GM12878 (cell line): Measurements from ENCODE around the gene FMR1. TPM values are rescaled to one million over a fixed set of nuclear protein-coding genes. Genes with fewer than 3 reads are reported as not detected.

ENCODE experiments used
- ATAC-seq: fragments of 200-7000 bp; cut with Tn5 transposase; 3 replicates; pipeline ENCODE4 v1.9.1; 2020; ENCODE audit warnings: mild to moderate bottlenecking, moderate library complexity
- BruUV-seq: library from RNA; stranded (reverse); fragments of 400-500 nt; replicated peaks from 2 replicates; lab custom pipeline; 2021; lab: Mats Ljungman, UMichigan
- CTCF ChIA-PET: fragments of 300-600 bp; sonication (Branson Sonifier 250); formaldehyde crosslinking; extraction: SDS; loops from one replicate; lab custom pipeline; 2021; ENCODE audit warnings: inconsistent platforms; lab: Yijun Ruan, JAX
- POLR2A ChIA-PET: fragments of 350-600 bp; formaldehyde crosslinking; extraction: SDS; loops from one replicate; lab custom pipeline; 2021; ENCODE audit warnings: inconsistent platforms; lab: Charles Lee
- RAD21 ChIA-PET: fragments of 300-600 bp; sonication (Branson Sonifier 250); formaldehyde crosslinking; loops from one replicate; lab custom pipeline; 2023; ENCODE audit warnings: antibody characterized with exemption; ENCODE audit not compliant: unreplicated experiment; lab: Charles Lee
- SMC1A ChIA-PET: fragments of 300-600 bp; sonication (Branson Sonifier 250); formaldehyde crosslinking; loops from one replicate; lab custom pipeline; 2023; ENCODE audit not compliant: unreplicated experiment, uncharacterized antibody; lab: Charles Lee
- DNase-seq: peaks from one replicate; pipeline ENCODE4 v3.0.0-alpha.2; 2011; ENCODE audit warnings: low read depth, low spot score
- FAIRE-seq: peaks from 3 replicates; lab custom pipeline; 2011; peaks lifted over from hg19 to GRCh38; lab: Jason Lieb, UNC
- H2AFZ ChIP-seq: 2 replicates; pipeline ENCODE4 v1.6.0; 2011; ENCODE audit warnings: low read depth, low read length, control low read depth; ENCODE audit not compliant: control insufficient read depth
- H3K27ac ChIP-seq: 2 replicates; pipeline ENCODE4 v1.5.1; 2011; ENCODE audit warnings: control low read depth; ENCODE audit not compliant: control insufficient read depth, insufficient read depth
- H3K27me3 ChIP-seq, 2 experiments: replicated peaks in 1 of 2; 2 replicates each; pipeline versions ENCODE4 v1.6.0 to v1.6.1; 2011; ENCODE audit warnings: low read length in 1 of 2; ENCODE audit not compliant: control insufficient read depth in 2 of 2, insufficient read depth in 2 of 2
- H3K36me3 ChIP-seq, 2 experiments: 2 replicates each; pipeline ENCODE4 v1.5.1; 2011; ENCODE audit warnings: low read length in 1 of 2; ENCODE audit not compliant: control insufficient read depth in 2 of 2, insufficient read depth in 2 of 2
- H3K4me1 ChIP-seq: 2 replicates; pipeline ENCODE4 v1.6.1; 2011; ENCODE audit warnings: mild to moderate bottlenecking, low read length, moderate library complexity, mixed read lengths; ENCODE audit not compliant: control insufficient read depth, insufficient read depth
- H3K4me2 ChIP-seq: 2 replicates; pipeline ENCODE4 v1.6.0; 2011; ENCODE audit warnings: control low read depth; ENCODE audit not compliant: control insufficient read depth, insufficient read depth
- H3K4me3 ChIP-seq: fragments of 200-600 bp; sonication (generic); 2 replicates; pipeline ENCODE4 v1.5.1; 2016
- H3K79me2 ChIP-seq: 2 replicates; pipeline ENCODE4 v1.6.0; 2011; ENCODE audit warnings: low read length; ENCODE audit not compliant: control insufficient read depth, insufficient read depth
- H3K9ac ChIP-seq: 2 replicates; pipeline ENCODE4 v1.8.0; 2011; ENCODE audit warnings: low read length, control low read depth, mixed read lengths; ENCODE audit not compliant: control insufficient read depth, insufficient read depth
- H3K9me3 ChIP-seq: replicated peaks from 3 replicates; pipeline ENCODE4 v1.5.1; 2011; ENCODE audit warnings: mild to moderate bottlenecking, low read length; ENCODE audit not compliant: control insufficient read depth, insufficient read depth
- H4K20me1 ChIP-seq: 2 replicates; pipeline ENCODE4 v1.6.0; 2011; ENCODE audit not compliant: control insufficient read depth, insufficient read depth
- CEBPB ChIP-seq, 2 experiments: fragments of 150-350 bp in 1 of 2; IDR thresholded peaks; 2 replicates each; pipeline ENCODE4 v1.6.1; 2012 to 2014; ENCODE audit warnings: low read depth in 2 of 2, low read length in 2 of 2, borderline replicate concordance in 1 of 2, inconsistent platforms in 1 of 2
- CEBPZ ChIP-seq: fragments of 150-350 bp; IDR thresholded peaks from 2 replicates; pipeline ENCODE4 v1.6.1; 2016; ENCODE audit warnings: low read depth, low read length
- MYC ChIP-seq: IDR thresholded peaks from 2 replicates; pipeline ENCODE4 v1.6.1; 2011; ENCODE audit warnings: mild to moderate bottlenecking, low read length, moderate library complexity, inconsistent platforms; ENCODE audit not compliant: insufficient read depth, insufficient replicate concordance, insufficient read length, severe bottlenecking
- NR2F1 ChIP-seq: fragments of 450-650 bp; conservative IDR thresholded peaks from 2 replicates; pipeline ENCODE4 v1.6.1; 2017; ENCODE audit warnings: mild to moderate bottlenecking
- NRF1 ChIP-seq: conservative IDR thresholded peaks from 2 replicates; pipeline ENCODE4 v1.6.1; 2011; ENCODE audit warnings: mild to moderate bottlenecking, low read depth, low read length, improper control_type of control experiment
- POLR2AphosphoS2 ChIP-seq: IDR thresholded peaks from 2 replicates; pipeline ENCODE4 v1.6.1; 2011; ENCODE audit warnings: low read depth, mild to moderate bottlenecking, low read length, improper control_type of control experiment, moderate library complexity
- SREBF2 ChIP-seq: IDR thresholded peaks from 2 replicates; pipeline ENCODE4 v1.6.1; 2012; ENCODE audit warnings: mild to moderate bottlenecking, low read length
- WGBS: methylation state at CpG from one replicate; pipeline ENCODE4 v1.1.6; 2016; ENCODE audit warnings: low lambda C conversion rate; ENCODE audit not compliant: insufficient replicate concordance, insufficient coverage; ENCODE audit errors: missing lambda C conversion rate; 5-methylcytosine and 5-hydroxymethylcytosine counted together
- in situ Hi-C: fragments of 300-500 bp; cut with MboI; formaldehyde crosslinking; loops from 9 replicates; pipeline ENCODE4 v1.14.3; 2018; ENCODE audit warnings: mixed read lengths
- intact Hi-C: fragments of 100-400 bp; cut with micrococcal nuclease; formaldehyde crosslinking; loops from one replicate; pipeline ENCODE4 v1.14.2; 2022; ENCODE audit not compliant: unreplicated experiment
- polyA plus RNA-seq, 11 experiments: library from polyadenylated mRNA; depleted of rRNA in 4 of 11; unstranded in 6 of 11; stranded (reverse) in 5 of 11; fragments of >200 nt; fragmentation: Nextera tagmentation in 4 of 11; fragmentation: Illumina TruSeq in 1 of 11; extraction: Ambion mirVana in 4 of 11; extraction: Trizol in 1 of 11; gene quantifications; 1 replicate in 1 of 11; 2 replicates in 10 of 11; pipeline versions ENCODE4 v1.2.1 to v1.2.3, GENCODE V29; 2011 to 2016; ENCODE audit warnings: inconsistent platforms in 2 of 11, missing spikeins in 2 of 11, low read depth in 1 of 11
- total RNA-seq, 4 experiments: library from RNA; depleted of rRNA in 3 of 4; stranded (reverse); fragments of >200 nt in 3 of 4; fragmentation: Illumina TruSeq in 1 of 4; extraction: Trizol in 1 of 4; gene quantifications; 2 replicates each; pipeline versions ENCODE4 v1.2.1 to v1.2.3, GENCODE V29; 2013 to 2021

FMR1 gene
- total and polyA plus RNA-seq, 10 of the 15 experiments (the other 5 are each of a cell fraction or from before 2014, with no cell fraction given): 7.9 to 37.5 (median 19.3) TPM

GRCh38 chrX:147948531-147948930, 36.8 kb downstream of the FMR1 start:
- H3K9ac ChIP-seq: no peak overlapping the region
- BruUV-seq: no TSS peak
- 62% methylated on average over 7 of the region's 7 CpGs for WGBS
- no peak overlapping the region for H2AFZ ChIP-seq
- ChIA-PET SMC1A (no interaction called here), RAD21 (no interaction called here), POLR2A (no interaction called here), CTCF (no interaction called here)
- no peak overlapping the region for H3K27ac ChIP-seq
- in situ Hi-C loops: no loop called here
- H3K36me3 ChIP-seq: no peaks in the 10 kb centered on the region
- ATAC-seq: no peak
- intact Hi-C loops: no loop called here
- no peaks in the 10 kb centered on the region for H3K79me2 ChIP-seq
- no peak for FAIRE-seq
- no peak for TF ChIP-seq NRF1
- TF ChIP-seq NR2F1: no peak
- no peak for TF ChIP-seq CEBPZ
- TF ChIP-seq MYC: no peak
- TF ChIP-seq POLR2AphosphoS2: no peak
- no peak for TF ChIP-seq CEBPB (IDR thresholded peaks at IDR 0.05; ENCODE audit: borderline replicate concordance in 1 of 2, low read depth in 2 of 2, low read length in 2 of 2)
- no peak for TF ChIP-seq SREBF2
- H3K4me3 ChIP-seq: no peak overlapping the region
- H3K27me3 ChIP-seq: no peaks in the 10 kb centered on the region
- H3K4me1 ChIP-seq: no peaks in the 10 kb centered on the region
- H4K20me1 ChIP-seq: no peaks in the 10 kb centered on the region
- no peaks in the 10 kb centered on the region for H3K9me3 ChIP-seq
- H3K4me2 ChIP-seq: no peak overlapping the region
- DNase-seq: no peak
